GM12892 (cell line): ENCODE measurements around the gene SELENOH.

ENCODE experiments used
- DNase-seq: peaks from one replicate; pipeline ENCODE4 v3.0.0; 2011; ENCODE audit not compliant: insufficient read length
- FAIRE-seq: peaks from 2 replicates; lab custom pipeline; 2011; peaks lifted over from hg19 to GRCh38; lab: Jason Lieb, UNC
- POLR2A ChIP-seq: IDR thresholded peaks from 2 replicates; pipeline ENCODE4 v1.6.1; 2011; ENCODE audit warnings: low read depth, low read length, control low read depth
- POLR2AphosphoS5 ChIP-seq: IDR thresholded peaks from 2 replicates; pipeline ENCODE4 v1.6.1; 2011; ENCODE audit warnings: low read depth, low read length, control low read depth
- TAF1 ChIP-seq: IDR thresholded peaks from 2 replicates; pipeline ENCODE4 v1.6.1; 2011; ENCODE audit warnings: low read depth, mild to moderate bottlenecking, control low read depth, low read length, borderline replicate concordance

The SELENOH gene

GRCh38 chr11:57787006-57787604 is 45.8 kb downstream of the SELENOH start:
- FAIRE-seq (peak; percentile 85), DNase-seq (no peak)
- no peak for TF ChIP-seq TAF1
- TF ChIP-seq POLR2A = no peak
- TF ChIP-seq POLR2AphosphoS5 = no peak

GRCh38 chr11:57787920-57788702 is 46.8 kb downstream of the SELENOH start:
- TF ChIP-seq POLR2AphosphoS5 = no peak
- TF ChIP-seq TAF1 = no peak
- no peak for TF ChIP-seq POLR2A
- DNase-seq (peak; percentile 28), FAIRE-seq (peak; percentile 81)

GRCh38 chr11:57788703-57789088 is 47.4 kb downstream of the SELENOH start:
- TF ChIP-seq POLR2A = no peak
- TF ChIP-seq TAF1 = no peak
- TF ChIP-seq POLR2AphosphoS5 = no peak
- FAIRE-seq = no peak
- no peak for DNase-seq

- FAIRE-seq (no peak), DNase-seq (no peak)
- TF ChIP-seq TAF1 (no peak), POLR2A (no peak), POLR2AphosphoS5 (no peak)
These were observed 50.2 kb downstream of the SELENOH start for GRCh38 chr11:57791321-57792059.

- TF ChIP-seq POLR2A = peak; percentile 67; the same call in 1 of the 2 replicates
- TF ChIP-seq POLR2AphosphoS5 = peak; percentile 63
- no peak for TF ChIP-seq TAF1
- DNase-seq (peak; percentile 48), FAIRE-seq (peak; percentile 100)
These were observed 50.8 kb downstream of the SELENOH start for GRCh38 chr11:57792060-57792541.

- no peak for TF ChIP-seq POLR2A
- TF ChIP-seq TAF1 = no peak
- TF ChIP-seq POLR2AphosphoS5 = no peak
- DNase-seq (no peak), FAIRE-seq (peak; percentile 81)
These were observed 51.6 kb downstream of the SELENOH start for GRCh38 chr11:57792870-57793269.
